ENCODE measurements around the gene C10orf62. TPM values are rescaled to one million over a fixed set of nuclear protein-coding genes. Genes with fewer than 3 reads are reported as not detected.

Gene C10orf62
- total and polyA plus RNA-seq, 2 of the 13 experiments (the other 11 are each of a cell fraction or from before 2014, with no cell fraction given): 0.61 to 1.6 TPM

GRCh38 chr10:97618285-97618684, 28.8 kb downstream of the C10orf62 start (continued):
- TF ChIP-seq ZHX1 (CRISPR knock-in tag; IDR thresholded peaks at IDR 0.05; ENCODE audit: low read depth): no peak
- no peak for TF ChIP-seq ZNF691 (CRISPR knock-in tag; IDR thresholded peaks at IDR 0.05; ENCODE audit: borderline replicate concordance, low read depth)
- TF ChIP-seq ZNF772 (CRISPR knock-in tag; IDR thresholded peaks at IDR 0.05): no peak
- TF ChIP-seq EHMT2 (IDR thresholded peaks at IDR 0.05; ENCODE audit: borderline replicate concordance, low read depth, low read length): no peak
- TF ChIP-seq ZBTB26 (CRISPR knock-in tag; IDR thresholded peaks at IDR 0.05; ENCODE audit: borderline replicate concordance): no peak
- no peak for TF ChIP-seq ZKSCAN8 (CRISPR knock-in tag; IDR thresholded peaks at IDR 0.05; ENCODE audit: borderline replicate concordance)
- TF ChIP-seq BCL6 (CRISPR knock-in tag; IDR thresholded peaks at IDR 0.05): no peak
- TF ChIP-seq ZNF616 (CRISPR knock-in tag; IDR thresholded peaks at IDR 0.05; ENCODE audit: low read depth): no peak

- H3K4me1 ChIP-seq (ENCODE audit: insufficient read depth, low read length): peaks cover 25% of the 10 kb centered on the region
- H3K4me3 ChIP-seq (replicated peaks in 1 of 3; ENCODE audit: insufficient read depth in 1 of 3, low read depth in 2 of 3, low read length in 3 of 3): no peak overlapping the region
- no peaks in the 10 kb centered on the region for H3K27me3 ChIP-seq (ENCODE audit: control insufficient read depth in 1 of 2, insufficient read depth in 2 of 2, low read length in 2 of 2)
- TF ChIP-seq TFAP4 (IDR thresholded peaks at IDR 0.05; ENCODE audit: borderline replicate concordance, low read depth): no peak
- TF ChIP-seq ZNF629 (CRISPR knock-in tag; conservative IDR thresholded peaks at IDR 0.05): peak; percentile 55
- CTCF ChIA-PET (ENCODE audit: low intra/inter-chr PET ratio, low total read pairs): no interaction called here
- POLR2A ChIA-PET: no interaction called here
- H3K36me3 ChIP-seq (replicated peaks in 1 of 2; ENCODE audit: control insufficient read depth in 1 of 2, insufficient read depth in 2 of 2, low read length in 2 of 2): no peaks in the 10 kb centered on the region
- 100% methylated on average over 4 of the region's 4 CpGs for WGBS (ENCODE audit: low lambda C conversion rate)
- no peak for ATAC-seq
- no peak overlapping the region for H3K4me2 ChIP-seq (ENCODE audit: low read depth, low read length)
- no peak overlapping the region for H3K27ac ChIP-seq (ENCODE audit: extremely low read length, insufficient read depth, low read length)
- H2AFZ ChIP-seq (ENCODE audit: low read length): no peak overlapping the region
- H3K9me3 ChIP-seq (ENCODE audit: low read length): no peaks in the 10 kb centered on the region
- in situ Hi-C loops (cut with HindIII; ENCODE audit: extremely low pct_ligation_motif_present, low pct_unique_long_range_greater_than_20kb): no loop called here
- no peaks in the 10 kb centered on the region for H4K20me1 ChIP-seq (ENCODE audit: insufficient read depth, low read length)
- H3K79me2 ChIP-seq (ENCODE audit: insufficient read depth, low read length): no peaks in the 10 kb centered on the region
- intact Hi-C loops (cut with micrococcal nuclease; ENCODE audit: unreplicated experiment): no loop called here
- BruUV-seq (replicated peaks): no TSS peak
- no peak overlapping the region for H3K9ac ChIP-seq (ENCODE audit: insufficient read depth, low read depth, low read length)
- no peak for DNase-seq (ENCODE audit: low spot score)
- no peak for FAIRE-seq
Measured at GRCh38 chr10:97618733-97619132, 29.2 kb downstream of the C10orf62 start.
